ENCODE results near the gene ERGIC1.

- TF ChIP-seq CTCF (IDR thresholded peaks at IDR 0.05; ENCODE audit: low read length) (no peak), EZH2phosphoT487 (IDR thresholded peaks at IDR 0.05; ENCODE audit: low read length) (no peak)
Measured at GRCh38 chr5:172805018-172805683, 28.9 kb upstream of the ERGIC1 start.
